ENCODE measurements around the gene MAML2.

GRCh38 chr11:96232132-96232531 is 110.9 kb downstream of the MAML2 start:
- TF ChIP-seq POLR2A (IDR thresholded peaks at IDR 0.05; ENCODE audit: low read depth, low read length) (no peak), POLR2AphosphoS5 (IDR thresholded peaks at IDR 0.05; ENCODE audit: low read depth, low read length) (no peak)

Data from GM12892 (cell line).